Muscle of back (tissue), 11 donors: ENCODE results near the gene ZFPM1. TPM values are rescaled to one million over a fixed set of nuclear protein-coding genes. Genes with fewer than 3 reads are reported as not detected.
"Not testable (repeated sequence)": the region's sequence is repeated elsewhere in the genome, so short reads cannot be mapped to it uniquely, and the experiment has no call there.

Source experiments
- DNase-seq, 3 donors: peaks; one replicate each; pipeline versions ENCODE4 v3.0.0 to v3.0.0-alpha.2; 2013
- polyA plus RNA-seq, 10 donors: library from polyadenylated mRNA; unstranded; fragments of 120-200 nt; gene quantifications; one replicate each; pipeline ENCODE4 v1.2.1, GENCODE V29; 2013; ENCODE audit not compliant: insufficient read length in 10 of 10

Gene ZFPM1
- polyA plus RNA-seq, 10 donors, result 1.1 to 2.7 (median 1.3) TPM

- DNase-seq, result no peak
These were observed 11.6 kb downstream of the ZFPM1 start for GRCh38 chr16:88464447-88465318.

GRCh38 chr16:88465387-88465983 lies 12.4 kb downstream of the ZFPM1 start:
- no peak for DNase-seq

- DNase-seq, result no peak
These were observed 13.2 kb downstream of the ZFPM1 start for GRCh38 chr16:88466175-88466862.

GRCh38 chr16:88466949-88467348 lies 13.9 kb downstream of the ZFPM1 start:
- DNase-seq, result no peak

GRCh38 chr16:88467541-88467944 lies 14.5 kb downstream of the ZFPM1 start:
- no peak for DNase-seq

GRCh38 chr16:88468275-88469129 lies 15.4 kb downstream of the ZFPM1 start:
- DNase-seq, result peak in 1 of 3 donors; percentile 43

- no peak for DNase-seq
These were observed 16.7 kb downstream of the ZFPM1 start for GRCh38 chr16:88469615-88470395.

- DNase-seq, result not testable (repeated sequence)
These were observed 17.3 kb downstream of the ZFPM1 start for GRCh38 chr16:88470396-88470680.

- DNase-seq, result not testable (repeated sequence)
These were observed 17.6 kb downstream of the ZFPM1 start for GRCh38 chr16:88470696-88471095.

GRCh38 chr16:88471115-88471514 lies 18.0 kb downstream of the ZFPM1 start:
- no peak for DNase-seq

- DNase-seq, result no peak
These were observed 18.5 kb downstream of the ZFPM1 start for GRCh38 chr16:88471575-88471974.

- no peak for DNase-seq
These were observed 19.0 kb downstream of the ZFPM1 start for GRCh38 chr16:88472069-88472468.

- DNase-seq, result peak in 1 of 3 donors; percentile 87
These were observed 19.6 kb downstream of the ZFPM1 start for GRCh38 chr16:88472637-88473205.

- DNase-seq, result peak in 1 of 3 donors; percentile 46
These were observed 20.8 kb downstream of the ZFPM1 start for GRCh38 chr16:88473666-88474534.

- DNase-seq, result no peak
These were observed 22.0 kb downstream of the ZFPM1 start for GRCh38 chr16:88475037-88475436.

- DNase-seq, result no peak
These were observed 23.1 kb downstream of the ZFPM1 start for GRCh38 chr16:88476203-88476602.

- no peak for DNase-seq
These were observed 23.8 kb downstream of the ZFPM1 start for GRCh38 chr16:88476817-88477397.

GRCh38 chr16:88477631-88478519 lies 24.8 kb downstream of the ZFPM1 start:
- DNase-seq, result no peak
